GM18909 (cell line): ENCODE results near the gene HEPN1.

Experiments
- ATAC-seq: cut with Tn5 transposase; IDR thresholded peaks from one replicate; pipeline ENCODE4 v1.9.1; 2021; ENCODE audit warnings: mild to moderate bottlenecking; ENCODE audit not compliant: unreplicated experiment, poor library complexity

The HEPN1 gene

GRCh38 chr11:124898263-124898680 is 20.8 kb upstream of the HEPN1 start:
- no peak for ATAC-seq

DNA sequence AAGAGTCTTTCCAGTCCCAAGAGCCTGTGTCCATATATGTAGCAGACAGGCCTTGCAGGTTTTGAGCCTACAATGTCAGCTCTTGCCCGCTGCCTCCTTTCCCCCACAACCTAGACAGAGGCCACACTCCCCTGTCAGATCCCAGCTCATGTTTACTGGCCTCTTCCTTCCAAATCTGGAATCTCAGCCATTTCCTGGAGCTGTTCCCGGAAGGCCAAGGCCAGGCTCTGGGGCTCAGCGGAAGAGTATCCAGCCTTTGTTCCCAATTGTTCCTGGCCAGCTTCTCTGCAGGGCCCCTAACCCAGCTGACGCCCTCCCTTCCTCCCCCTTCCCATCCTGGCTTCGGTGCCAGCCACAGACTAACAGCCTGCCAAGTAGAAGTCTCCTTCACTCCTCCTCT is 20.3 kb upstream of the HEPN1 start:
- ATAC-seq = no peak

DNA sequence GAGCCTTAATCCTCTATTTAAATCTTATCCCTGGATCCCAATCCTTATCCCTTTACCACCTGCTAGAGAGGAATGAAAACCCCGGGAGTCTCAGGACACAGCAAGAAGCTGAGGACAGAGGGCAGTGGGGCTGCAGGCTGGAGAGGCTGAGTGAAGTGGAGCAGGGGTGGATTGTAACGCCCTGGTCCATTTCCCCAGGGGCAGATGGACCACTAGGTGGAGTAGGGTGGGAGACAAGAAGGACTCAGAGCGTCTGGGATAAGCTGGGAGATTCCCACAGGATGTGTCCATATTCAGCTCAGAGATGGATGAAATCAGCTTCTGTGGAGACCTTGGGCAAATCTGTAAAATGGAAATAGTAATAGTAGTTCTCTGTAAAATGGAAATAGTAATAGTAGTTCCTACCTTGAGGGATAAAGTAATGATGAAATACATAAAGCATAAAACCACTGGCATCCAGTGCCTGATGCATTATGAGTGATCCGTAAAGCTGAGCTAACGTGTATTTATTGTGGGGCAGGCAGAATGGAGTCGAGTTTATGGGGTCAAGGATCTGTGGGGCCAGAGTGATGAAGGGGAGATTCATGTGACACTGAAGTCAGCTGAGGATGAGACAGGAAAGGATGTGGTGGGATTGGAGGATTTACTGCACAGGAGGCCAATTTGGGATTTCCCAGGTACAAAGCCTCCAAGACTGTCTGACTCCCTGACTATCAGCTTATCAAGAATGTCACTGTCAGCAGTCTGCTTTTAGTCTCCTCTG is 19.5 kb upstream of the HEPN1 start:
- no peak for ATAC-seq

GRCh38 chr11:124900464-124900863 is 18.6 kb upstream of the HEPN1 start:
- ATAC-seq = no peak

- no peak for ATAC-seq
Observed at GRCh38 chr11:124902616-124903015, 16.4 kb upstream of the HEPN1 start.

DNA sequence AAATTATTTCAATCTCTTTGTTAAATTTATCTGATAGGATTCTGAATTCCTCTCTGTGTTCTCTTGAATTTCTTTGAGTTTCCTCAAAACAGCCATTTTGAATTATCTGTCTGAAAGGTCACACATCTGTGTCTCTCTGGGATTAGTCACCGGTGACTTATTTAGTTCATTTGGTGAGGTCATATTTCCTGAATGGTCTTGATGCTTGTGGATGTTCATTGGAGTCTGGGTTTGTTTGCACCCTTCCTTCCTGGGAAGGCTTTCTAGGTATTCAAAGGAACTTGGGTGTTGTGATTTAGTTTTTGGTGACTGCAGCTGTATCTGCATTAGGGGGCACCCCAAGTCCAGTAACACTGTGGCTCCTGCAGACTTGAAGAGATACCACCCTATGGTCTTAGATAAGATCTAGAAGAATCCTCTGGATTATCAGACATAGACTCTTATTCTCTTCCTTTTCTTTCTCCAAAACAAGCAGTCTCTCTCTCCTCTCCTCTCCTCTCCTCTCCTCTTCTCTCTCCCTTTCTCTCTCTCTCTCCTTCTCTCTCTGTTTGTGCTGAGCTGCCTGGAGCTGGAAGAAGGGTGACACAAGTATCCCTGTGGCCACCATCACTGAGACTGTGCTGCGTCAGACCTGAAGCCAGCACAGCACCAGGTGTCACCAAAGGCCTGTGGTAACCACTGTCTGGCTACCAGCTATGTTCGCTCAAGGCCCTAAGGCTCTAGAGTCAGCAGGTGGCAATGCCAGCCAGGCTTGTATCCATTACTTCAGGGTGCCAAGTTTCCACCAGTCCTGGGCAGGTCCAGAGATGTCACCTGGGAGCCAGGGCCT is 3.3 kb upstream of the HEPN1 start:
- no peak for ATAC-seq

- ATAC-seq = no peak
Observed at GRCh38 chr11:124916370-124916710, 2.7 kb upstream of the HEPN1 start.

- ATAC-seq = no peak
Observed at GRCh38 chr11:124917115-124917637, 1.9 kb upstream of the HEPN1 start.

DNA sequence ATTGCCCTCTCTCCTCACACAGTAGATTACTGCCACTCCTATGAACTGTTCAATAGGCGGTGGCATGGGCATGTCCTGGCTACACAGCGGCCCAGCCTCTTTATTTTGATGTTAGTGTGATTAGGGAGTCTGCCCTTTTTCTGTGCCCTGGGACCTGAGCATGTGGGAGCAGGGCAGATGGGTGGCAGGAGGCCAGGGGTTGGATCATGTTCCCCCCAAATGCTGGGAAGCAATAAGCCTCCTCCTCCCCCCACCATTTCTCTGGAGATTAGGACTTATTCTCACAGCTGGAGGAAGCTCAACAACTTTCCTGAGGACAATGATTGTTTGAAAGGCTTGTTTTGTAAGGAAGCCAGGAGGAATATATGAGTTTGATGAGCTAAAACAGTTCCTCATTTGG is 848 bp downstream of the HEPN1 start:
- ATAC-seq = no peak

- ATAC-seq = no peak
Observed at GRCh38 chr11:124920356-124920755, 1.3 kb downstream of the HEPN1 start.

DNA sequence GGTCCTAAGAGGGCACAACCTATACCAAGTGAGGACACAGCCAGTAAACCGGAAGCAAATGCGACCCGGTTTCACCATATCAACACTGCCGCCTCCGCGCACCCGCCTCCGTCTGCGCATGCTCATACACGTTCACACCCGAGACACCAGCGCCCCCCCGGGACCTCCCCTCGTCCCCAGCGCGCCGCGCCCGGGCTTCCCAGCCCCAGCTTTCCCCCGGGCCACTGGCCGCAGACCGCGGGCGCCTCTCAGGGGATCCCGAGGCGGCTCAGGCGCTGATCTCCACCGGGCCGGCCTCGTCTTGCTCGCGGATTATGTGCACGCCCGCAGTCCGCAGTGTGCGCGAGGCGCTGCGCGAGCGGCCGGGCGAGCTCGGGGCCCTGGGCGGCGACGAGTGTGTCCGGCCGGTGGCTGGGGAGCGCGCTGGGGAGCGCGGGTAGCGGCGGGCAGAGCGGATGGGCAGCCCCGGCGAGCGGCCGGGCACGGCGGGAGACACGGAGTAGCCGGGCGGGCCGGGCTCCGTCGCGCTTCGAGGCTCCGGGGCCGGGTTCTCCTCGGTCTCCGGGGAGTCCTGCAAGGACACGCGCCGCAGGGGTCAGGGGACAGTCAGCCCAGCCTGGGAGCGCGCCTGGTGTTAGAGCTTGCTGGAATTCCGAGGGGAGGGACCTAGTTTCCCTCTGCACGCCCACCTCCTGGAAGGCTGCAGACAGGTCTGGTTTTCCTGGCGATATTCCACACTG is 2.0 kb downstream of the HEPN1 start:
- ATAC-seq = peak; percentile 68

GRCh38 chr11:124922831-124923230 is 3.8 kb downstream of the HEPN1 start:
- no peak for ATAC-seq

GRCh38 chr11:124923296-124923695 is 4.2 kb downstream of the HEPN1 start:
- ATAC-seq = no peak

DNA sequence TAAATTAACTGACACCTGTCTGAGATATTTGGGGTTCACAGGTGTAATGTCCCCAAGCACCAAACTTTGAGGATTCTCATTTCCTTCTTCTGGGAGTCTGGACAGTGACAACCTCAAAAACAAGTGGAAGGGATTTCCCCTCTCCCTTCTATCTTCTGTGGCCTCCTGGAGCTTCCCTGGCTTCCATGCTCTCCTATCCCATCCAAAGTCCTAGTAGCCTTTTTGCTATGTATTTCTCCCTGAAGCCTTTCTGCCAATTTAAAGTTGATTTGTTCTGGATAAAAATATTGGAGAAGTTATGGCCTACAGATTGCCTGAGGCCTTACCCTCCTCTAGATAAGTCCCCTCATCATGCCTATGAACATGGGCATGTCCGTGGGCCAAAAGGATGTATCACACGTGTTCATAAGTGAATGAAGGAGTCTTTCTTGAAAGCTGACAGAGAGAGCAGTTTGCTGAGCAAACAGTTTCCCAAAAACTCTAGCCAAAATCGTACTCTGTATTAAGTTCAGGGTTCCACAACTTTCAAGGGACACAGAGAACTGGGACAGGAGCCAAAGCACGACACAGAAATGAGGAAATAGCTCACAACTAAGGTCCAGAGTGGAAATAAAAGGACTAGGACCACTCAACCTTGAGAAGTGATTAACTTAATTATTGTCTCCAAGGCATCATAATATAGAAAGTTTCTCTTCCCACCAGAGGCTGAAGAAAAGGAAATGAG is 10.1 kb downstream of the HEPN1 start:
- no peak for ATAC-seq

DNA sequence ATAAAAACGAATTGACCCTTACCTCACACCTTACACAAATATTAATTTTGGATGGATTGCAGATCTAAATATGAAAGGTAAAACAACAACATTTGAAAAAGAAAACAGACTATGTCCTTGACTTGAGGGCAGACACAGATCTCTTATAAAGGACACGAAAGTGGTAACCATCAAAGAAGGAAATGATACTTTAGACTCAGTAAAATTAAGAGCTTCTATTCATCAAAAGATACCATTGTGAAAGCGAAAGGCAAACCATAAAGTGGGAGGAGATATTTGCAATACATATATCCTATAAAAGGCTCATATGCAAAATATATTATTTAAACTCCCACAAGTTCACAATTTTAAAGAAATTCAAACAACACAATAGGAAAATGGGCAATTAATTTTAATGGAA is 11.7 kb downstream of the HEPN1 start:
- peak; percentile 88 for ATAC-seq

DNA sequence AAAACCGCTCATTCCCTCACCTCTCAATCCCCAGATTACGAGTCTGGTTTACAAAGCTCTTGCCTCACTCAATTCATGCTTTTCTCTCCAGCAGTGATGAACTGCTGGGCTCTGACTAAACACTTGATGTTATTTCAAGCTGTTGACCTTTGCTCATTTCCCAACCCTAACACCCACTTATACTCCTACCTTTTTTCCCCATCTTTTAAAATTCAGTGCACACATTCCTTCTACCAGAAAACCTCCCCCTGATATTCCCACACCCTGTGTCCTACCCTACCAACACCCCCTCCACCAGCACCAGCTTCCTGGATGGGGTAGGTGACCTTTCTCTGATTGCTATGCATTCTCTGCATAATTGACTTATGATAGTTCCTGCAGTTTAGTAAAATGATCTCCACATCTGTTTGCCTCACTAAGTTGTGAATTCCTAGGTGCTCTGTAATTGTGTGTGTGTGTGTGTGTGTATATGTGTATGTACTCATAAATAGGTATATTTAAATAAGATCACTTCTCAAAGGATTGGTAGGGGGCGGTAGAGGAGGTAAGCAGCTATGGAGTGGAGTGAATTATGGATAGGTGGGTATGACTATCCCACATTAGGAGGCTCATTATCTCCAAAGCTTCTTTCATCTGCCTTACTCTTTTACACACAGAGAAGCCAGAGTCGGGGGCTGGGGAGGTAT is 16.0 kb downstream of the HEPN1 start:
- ATAC-seq = no peak

DNA sequence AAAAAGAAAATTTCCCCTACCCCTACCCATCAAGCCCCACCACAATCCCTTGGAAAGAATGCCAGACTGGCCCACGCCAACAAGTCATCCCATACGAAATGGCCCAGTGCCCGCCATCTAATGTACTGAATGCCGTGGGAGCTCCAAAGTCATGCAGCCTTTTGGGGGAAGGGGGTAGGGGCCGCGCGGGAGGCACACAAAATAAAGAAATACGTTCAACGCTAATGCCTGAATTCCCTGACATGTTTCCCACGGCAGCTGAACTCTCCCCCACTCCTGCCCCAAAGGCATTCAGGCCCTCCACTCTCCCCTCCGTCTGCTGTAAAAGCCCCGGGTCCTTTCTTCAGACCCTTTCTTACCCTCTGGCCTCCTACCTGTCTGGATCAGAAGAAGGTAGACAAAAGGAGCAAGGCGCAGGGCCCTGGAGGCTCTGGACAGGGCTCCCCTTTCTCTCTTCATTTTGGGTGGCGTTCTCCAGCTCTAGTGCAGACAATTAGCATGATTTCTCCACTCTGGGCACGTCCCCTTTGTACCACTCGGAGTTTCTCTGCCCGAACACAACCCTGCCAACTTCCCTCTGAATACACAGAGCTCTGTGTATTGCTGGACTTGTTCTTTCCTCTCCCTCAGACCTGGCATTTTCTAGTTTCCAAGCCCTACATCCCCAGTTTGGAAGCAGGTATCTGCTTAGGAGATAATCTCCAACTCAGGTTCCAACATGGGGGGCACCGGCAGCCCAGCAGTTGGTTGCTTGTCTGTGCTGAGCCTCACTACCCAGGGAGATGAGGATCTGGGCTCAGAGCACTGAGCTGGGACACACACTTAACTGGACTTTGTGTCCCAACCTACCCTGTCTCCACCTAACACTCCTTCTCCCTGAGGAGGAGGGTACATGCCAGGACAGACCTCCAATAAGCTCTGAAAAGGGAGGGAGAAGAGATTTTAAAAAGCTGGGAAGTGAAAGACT is 16.8 kb downstream of the HEPN1 start, which contains the start of gene HEPACAM:
TSS of gene HEPACAM (minus strand) at position 500 of the 967 bp plus-strand sequence. CDS start at position 459, 41 bp downstream.
- ATAC-seq = no peak

- ATAC-seq = no peak
Observed at GRCh38 chr11:124937336-124937935, 18.4 kb downstream of the HEPN1 start.
